IMR-90 (cell line): ENCODE measurements around the gene LLPH. TPM values are rescaled to one million over a fixed set of nuclear protein-coding genes. Genes with fewer than 3 reads are reported as not detected.

Source experiments
- ATAC-seq: fragments of 200-7000 bp; cut with Tn5 transposase; 2 replicates; pipeline ENCODE4 v1.9.1; 2020; ENCODE audit warnings: low read depth, mild to moderate bottlenecking, moderate library complexity
- BruUV-seq: library from RNA; stranded (reverse); fragments of 400-500 nt; replicated peaks from 2 replicates; lab custom pipeline; 2021; lab: Mats Ljungman, UMichigan
- CTCF ChIA-PET: fragments of 300-600 bp; formaldehyde crosslinking; extraction: SDS; loops from one replicate; lab custom pipeline; 2021; ENCODE audit warnings: antibody characterized with exemption; lab: Yijun Ruan, JAX
- POLR2A ChIA-PET: fragments of 300-600 bp; sonication (Branson Sonifier 250); formaldehyde crosslinking; loops from one replicate; lab custom pipeline; 2022; ENCODE audit warnings: antibody characterized with exemption; ENCODE audit not compliant: unreplicated experiment; lab: Charles Lee
- DNase-seq: peaks from one replicate; pipeline ENCODE4 v3.0.0; 2013
- H2AFZ ChIP-seq: replicated peaks from 2 replicates; pipeline ENCODE3; 2013; ENCODE audit warnings: low read length, mild to moderate bottlenecking; ENCODE audit not compliant: poor library complexity
- H2AK5ac ChIP-seq: 2 replicates; pipeline ENCODE4 v1.6.1; 2013; ENCODE audit warnings: low read depth, low read length, inconsistent platforms
- H2AK9ac ChIP-seq: replicated peaks from 2 replicates; pipeline ENCODE3; 2013; ENCODE audit warnings: mild to moderate bottlenecking, low read depth, low read length, moderate library complexity; ENCODE audit not compliant: poor library complexity
- H2BK120ac ChIP-seq: 2 replicates; pipeline ENCODE4 v1.6.1; 2013; ENCODE audit warnings: low read depth, low read length, inconsistent platforms
- H2BK15ac ChIP-seq: 3 replicates; pipeline ENCODE4 v1.6.1; 2013; ENCODE audit warnings: low read depth, low read length, inconsistent platforms
- H2BK20ac ChIP-seq: 2 replicates; pipeline ENCODE4 v1.6.1; 2013; ENCODE audit warnings: low read depth, mild to moderate bottlenecking, inconsistent platforms, low read length, moderate library complexity
- H2BK5ac ChIP-seq: 2 replicates; pipeline ENCODE4 v1.6.1; 2013; ENCODE audit warnings: mild to moderate bottlenecking, low read depth, low read length, inconsistent platforms; ENCODE audit not compliant: poor library complexity, severe bottlenecking
- H3K14ac ChIP-seq: replicated peaks from 2 replicates; pipeline ENCODE4 v1.6.1; 2013; ENCODE audit warnings: low read depth, low read length, inconsistent platforms
- H3K18ac ChIP-seq: 2 replicates; pipeline ENCODE4 v1.6.1; 2013; ENCODE audit warnings: low read depth, low read length, control low read depth
- H3K23ac ChIP-seq: 2 replicates; pipeline ENCODE4 v1.6.1; 2013; ENCODE audit warnings: low read depth, low read length, inconsistent platforms
- H3K27ac ChIP-seq: 2 replicates; pipeline ENCODE4 v1.5.1; 2013; ENCODE audit warnings: mild to moderate bottlenecking, control low read depth, low read length; ENCODE audit not compliant: insufficient read depth
- H3K27me3 ChIP-seq: 2 replicates; pipeline ENCODE4 v1.6.1; 2013; ENCODE audit warnings: low read length; ENCODE audit not compliant: control insufficient read depth, insufficient read depth
- H3K36me3 ChIP-seq: 2 replicates; pipeline ENCODE4 v1.6.1; 2013; ENCODE audit warnings: low read length, mixed read lengths; ENCODE audit not compliant: control insufficient read depth, insufficient read depth
- H3K4ac ChIP-seq: 2 replicates; pipeline ENCODE4 v1.6.1; 2013; ENCODE audit warnings: low read depth, low read length, inconsistent platforms
- H3K4me1 ChIP-seq: 2 replicates; pipeline ENCODE4 v1.6.1; 2013; ENCODE audit warnings: low read length, mixed read lengths; ENCODE audit not compliant: control insufficient read depth, insufficient read depth
- H3K4me2 ChIP-seq: 2 replicates; pipeline ENCODE4 v1.6.1; 2013; ENCODE audit warnings: low read depth, mild to moderate bottlenecking, control low read depth, low read length, moderate library complexity
- H3K4me3 ChIP-seq: 2 replicates; pipeline ENCODE4 v1.5.1; 2013; ENCODE audit warnings: low read depth, mild to moderate bottlenecking, control low read depth, low read length, moderate library complexity; ENCODE audit not compliant: insufficient read depth
- H3K56ac ChIP-seq: 2 replicates; pipeline ENCODE4 v1.6.1; 2013; ENCODE audit warnings: low read length, inconsistent platforms; ENCODE audit not compliant: insufficient read depth; ENCODE audit errors: extremely low read depth
- H3K79me1 ChIP-seq, 2 experiments: 2 replicates each; pipeline ENCODE4 v1.6.1; 2013; ENCODE audit warnings: low read length in 2 of 2, inconsistent platforms in 1 of 2, low read depth in 1 of 2
- H3K9ac ChIP-seq: 2 replicates; pipeline ENCODE4 v1.6.1; 2013; ENCODE audit warnings: low read depth, low read length, control low read depth
- H3K9me1 ChIP-seq: 2 replicates; pipeline ENCODE4 v1.6.1; 2013; ENCODE audit warnings: low read length, inconsistent platforms; ENCODE audit not compliant: insufficient read depth
- H3K9me3 ChIP-seq: 2 replicates; pipeline ENCODE4 v1.6.1; 2013; ENCODE audit warnings: low read length; ENCODE audit not compliant: control insufficient read depth, insufficient read depth
- H4K20me1 ChIP-seq: 2 replicates; pipeline ENCODE4 v1.6.1; 2013; ENCODE audit warnings: low read length, inconsistent platforms; ENCODE audit not compliant: insufficient read depth
- H4K5ac ChIP-seq: 2 replicates; pipeline ENCODE4 v1.6.1; 2013; ENCODE audit warnings: mild to moderate bottlenecking, low read depth, low read length, control low read depth
- H4K8ac ChIP-seq, 2 experiments: 2 replicates each; pipeline ENCODE4 v1.6.1; 2013; ENCODE audit warnings: low read depth in 2 of 2, low read length in 2 of 2, control low read depth in 1 of 2, inconsistent platforms in 1 of 2
- H4K91ac ChIP-seq: 2 replicates; pipeline ENCODE4 v1.6.1; 2013; ENCODE audit warnings: low read depth, low read length, inconsistent platforms; ENCODE audit not compliant: insufficient read depth
- RAD21 ChIP-seq: IDR thresholded peaks from 2 replicates; pipeline ENCODE4 v1.6.1; 2012; ENCODE audit warnings: low read length, improper control_type of control experiment
- WGBS, 2 experiments: methylation state at CpG; one replicate each; pipeline versions ENCODE4 v1.1.5 to v1.1.7; 2013; ENCODE audit warnings: missing lambda C conversion rate in 2 of 2; ENCODE audit not compliant: insufficient read length in 1 of 2; ENCODE audit errors: extremely low coverage in 2 of 2; 5-methylcytosine and 5-hydroxymethylcytosine counted together
- dilution Hi-C: fragments of 300-500 bp; cut with HindIII; formaldehyde crosslinking; loops from one replicate; pipeline ENCODE4 v1.14.3; 2018; ENCODE audit warnings: low sequenced_read_pairs; ENCODE audit not compliant: unreplicated experiment
- in situ Hi-C: fragments of 300-500 bp; cut with MboI; formaldehyde crosslinking; loops from 3 replicates; pipeline ENCODE4 v1.14.3; 2019; ENCODE audit warnings: low sequenced_read_pairs, inconsistent platforms, mixed read lengths
- intact Hi-C: fragments of 100-400 bp; cut with micrococcal nuclease; formaldehyde crosslinking; loops from 2 replicates; pipeline ENCODE4 v1.10.0; 2022
- polyA plus RNA-seq, 3 experiments: library from polyadenylated mRNA; depleted of rRNA; stranded (reverse); fragments of >200 nt; gene quantifications; 2 replicates each; pipeline ENCODE4 v1.2.3, GENCODE V29; 2012; ENCODE audit warnings: low replicate concordance in 1 of 3
- total RNA-seq: library from RNA; depleted of rRNA; stranded (reverse); fragments of >200 nt; gene quantifications from 2 replicates; pipeline ENCODE4 v1.2.3, GENCODE V29; 2012

LLPH gene
- total and polyA plus RNA-seq, 2 of the 4 experiments (the other 2 are of a cell fraction): 2.7 to 17.0 TPM

DNA sequence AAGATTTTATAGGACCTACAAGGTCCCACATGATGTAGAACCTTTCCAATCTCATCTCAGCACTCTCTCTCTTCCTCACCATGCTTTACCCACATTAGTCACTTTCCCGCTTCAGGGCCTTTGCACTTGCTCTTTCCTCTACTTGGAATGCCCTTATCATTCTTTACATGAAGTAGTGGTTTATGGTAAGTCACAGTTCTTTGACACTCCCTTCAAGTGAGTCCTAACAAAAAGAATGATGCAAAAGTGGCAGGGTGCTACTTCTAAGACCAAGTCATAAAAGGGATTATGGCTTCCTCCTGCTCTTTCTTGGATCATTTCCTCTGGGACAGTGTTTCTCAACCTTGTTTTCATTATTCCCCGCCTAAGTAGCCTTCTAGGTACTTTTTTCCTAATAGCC, 26.1 kb upstream of the LLPH start:
- H2BK15ac ChIP-seq: no peak overlapping the region
- H3K14ac ChIP-seq: no peak overlapping the region
- 0 out of 2 replicates have a peak, but pooled peaks cover 3% of the 10 kb centered on the region for H3K9me1 ChIP-seq
- no peak overlapping the region for H3K9ac ChIP-seq
- no peaks in the 10 kb centered on the region for H3K27me3 ChIP-seq
- no peaks in the 10 kb centered on the region for H3K4me1 ChIP-seq
- no peak overlapping the region for H3K56ac ChIP-seq
- peaks cover 30 to 49% of the 10 kb centered on the region in 2 experiments for H3K79me1 ChIP-seq
- H3K18ac ChIP-seq: no peak overlapping the region
- no peak overlapping the region for H2BK5ac ChIP-seq
- no CpG with 5 or more reads among the region's 2 CpGs for WGBS, 2 experiments
- H3K4ac ChIP-seq: no peak overlapping the region
- no peak for TF ChIP-seq RAD21
- ChIA-PET CTCF (no interaction called here), POLR2A (no interaction called here)
- no peak overlapping the region for H2AK5ac ChIP-seq
- no peak overlapping the region for H2AFZ ChIP-seq
- H4K8ac ChIP-seq: no peak overlapping the region
- intact Hi-C loops (loop anchor here (10.0 kb wide), 1 partner anchor 1932 kb away; the partner anchor contains the start of gene KICS2), dilution Hi-C loops (no loop called here), in situ Hi-C loops (loop anchor here (25.0 kb wide), 1 partner anchor 256 kb away; no protein-coding TSS in a partner anchor)
- no peak overlapping the region for H3K4me2 ChIP-seq
- BruUV-seq: no TSS peak
- H3K23ac ChIP-seq: no peak overlapping the region
- no peak overlapping the region for H3K27ac ChIP-seq
- H4K20me1 ChIP-seq: no peaks in the 10 kb centered on the region; the same call in 1 of the 2 replicates
- H3K36me3 ChIP-seq: peaks cover 3% of the 10 kb centered on the region
- no peak overlapping the region for H4K5ac ChIP-seq
- H2AK9ac ChIP-seq: no peak overlapping the region
- DNase-seq (peak; percentile 18), ATAC-seq (no peak)
- H3K4me3 ChIP-seq: no peak overlapping the region
- H2BK120ac ChIP-seq: no peak overlapping the region
- H2BK20ac ChIP-seq: no peak overlapping the region
- no peak overlapping the region for H4K91ac ChIP-seq
- H3K9me3 ChIP-seq: no peaks in the 10 kb centered on the region; the same call in 1 of the 2 replicates
